Chondrocyte (in vitro differentiated cells): Measurements from ENCODE around the gene SMOC2. TPM values are rescaled to one million over a fixed set of nuclear protein-coding genes. Genes with fewer than 3 reads are reported as not detected.

Experiments
- DNase-seq: peaks from one replicate; pipeline ENCODE4 v3.0.0; 2021; ENCODE audit warnings: mixed read lengths, low spot score
- H3K27ac Mint-ChIP-seq: one replicate; pipeline ENCODE4 v1.8.0; 2021; ENCODE audit warnings: mild to moderate bottlenecking, moderate library complexity, mixed read lengths; ENCODE audit not compliant: unreplicated experiment
- H3K27me3 Mint-ChIP-seq: 2 replicates; pipeline ENCODE4 v1.8.0; 2021; ENCODE audit warnings: low read depth, mixed read lengths
- H3K36me3 Mint-ChIP-seq: 2 replicates; pipeline ENCODE4 v1.8.0; 2021; ENCODE audit warnings: low read depth, mixed read lengths
- H3K4me1 Mint-ChIP-seq: 2 replicates; pipeline ENCODE4 v1.8.0; 2021; ENCODE audit warnings: low read depth, mild to moderate bottlenecking, mixed read lengths
- H3K4me3 Mint-ChIP-seq: one replicate; pipeline ENCODE4 v1.8.0; 2021; ENCODE audit warnings: mild to moderate bottlenecking, moderate library complexity, mixed read lengths; ENCODE audit not compliant: unreplicated experiment
- H3K9me3 Mint-ChIP-seq: 2 replicates; pipeline ENCODE4 v1.8.0; 2021; ENCODE audit warnings: low read depth, mixed read lengths
- total RNA-seq: library from RNA; stranded (reverse); gene quantifications from 3 replicates; pipeline ENCODE4 v1.2.1, GENCODE V29; 2021
- TF ChIP-seq, protein P1 (sequence below): fragments of 200-600 bp; sonication (generic); IDR thresholded peaks from 2 replicates; pipeline ENCODE4 v1.5.0; 2021; ENCODE audit warnings: antibody characterized with exemption, mild to moderate bottlenecking, moderate library complexity

SMOC2 gene
- total RNA-seq, 1 donor from 2014 or later = 148 TPM

DNA sequence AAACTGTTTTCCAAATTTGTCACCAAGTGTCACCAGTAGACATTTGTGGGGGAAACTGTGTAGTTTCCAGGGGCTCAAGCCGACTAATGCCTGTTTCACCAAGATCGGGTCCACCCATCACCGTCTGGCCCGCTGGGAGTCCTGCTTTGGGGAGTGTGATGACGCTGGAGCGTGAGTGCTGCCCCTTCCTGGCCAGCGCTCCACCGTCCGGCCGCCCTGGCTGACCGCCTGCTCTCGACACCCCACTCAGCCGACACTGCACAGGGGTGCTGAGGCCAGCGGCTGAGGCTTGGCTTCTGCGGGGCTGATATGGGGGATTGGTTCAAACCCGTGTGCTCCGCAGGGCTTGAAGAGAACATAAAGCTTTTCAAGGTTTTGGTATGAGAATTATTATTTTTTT is 160.1 kb downstream of the SMOC2 start:
- no peak overlapping the region for H3K27ac Mint-ChIP-seq
- peaks cover 41% of the 10 kb centered on the region for H3K36me3 Mint-ChIP-seq
- no peaks in the 10 kb centered on the region for H3K4me1 Mint-ChIP-seq
- TF ChIP-seq, protein P1, sequence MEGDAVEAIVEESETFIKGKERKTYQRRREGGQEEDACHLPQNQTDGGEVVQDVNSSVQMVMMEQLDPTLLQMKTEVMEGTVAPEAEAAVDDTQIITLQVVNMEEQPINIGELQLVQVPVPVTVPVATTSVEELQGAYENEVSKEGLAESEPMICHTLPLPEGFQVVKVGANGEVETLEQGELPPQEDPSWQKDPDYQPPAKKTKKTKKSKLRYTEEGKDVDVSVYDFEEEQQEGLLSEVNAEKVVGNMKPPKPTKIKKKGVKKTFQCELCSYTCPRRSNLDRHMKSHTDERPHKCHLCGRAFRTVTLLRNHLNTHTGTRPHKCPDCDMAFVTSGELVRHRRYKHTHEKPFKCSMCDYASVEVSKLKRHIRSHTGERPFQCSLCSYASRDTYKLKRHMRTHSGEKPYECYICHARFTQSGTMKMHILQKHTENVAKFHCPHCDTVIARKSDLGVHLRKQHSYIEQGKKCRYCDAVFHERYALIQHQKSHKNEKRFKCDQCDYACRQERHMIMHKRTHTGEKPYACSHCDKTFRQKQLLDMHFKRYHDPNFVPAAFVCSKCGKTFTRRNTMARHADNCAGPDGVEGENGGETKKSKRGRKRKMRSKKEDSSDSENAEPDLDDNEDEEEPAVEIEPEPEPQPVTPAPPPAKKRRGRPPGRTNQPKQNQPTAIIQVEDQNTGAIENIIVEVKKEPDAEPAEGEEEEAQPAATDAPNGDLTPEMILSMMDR = no peak
- no peak for DNase-seq
- H3K4me3 Mint-ChIP-seq = no peak overlapping the region
- peaks cover 14% of the 10 kb centered on the region for H3K27me3 Mint-ChIP-seq
- H3K9me3 Mint-ChIP-seq = no peaks in the 10 kb centered on the region

DNA sequence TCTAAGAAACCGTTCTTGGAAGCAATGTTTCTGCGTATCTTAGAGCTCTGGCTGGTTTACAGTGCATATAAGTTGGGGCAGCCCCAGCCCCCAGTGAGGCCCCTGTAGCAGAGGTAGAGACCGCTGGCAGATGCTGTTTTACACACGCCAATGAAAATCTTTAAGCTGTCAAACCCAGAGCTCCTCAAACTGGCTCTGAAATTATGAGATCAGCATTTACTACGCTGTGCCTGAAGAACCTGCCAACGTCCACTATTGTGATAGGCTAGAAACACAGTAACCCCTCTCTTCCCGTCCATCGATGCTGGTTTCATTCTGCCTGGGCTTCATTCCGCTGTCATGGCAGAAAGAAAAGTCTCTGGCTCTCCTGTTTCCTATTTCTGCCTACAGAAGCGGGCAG is 160.6 kb downstream of the SMOC2 start:
- no peaks in the 10 kb centered on the region for H3K4me1 Mint-ChIP-seq
- TF ChIP-seq, protein P1 = no peak
- peaks cover 40% of the 10 kb centered on the region for H3K36me3 Mint-ChIP-seq

DNA sequence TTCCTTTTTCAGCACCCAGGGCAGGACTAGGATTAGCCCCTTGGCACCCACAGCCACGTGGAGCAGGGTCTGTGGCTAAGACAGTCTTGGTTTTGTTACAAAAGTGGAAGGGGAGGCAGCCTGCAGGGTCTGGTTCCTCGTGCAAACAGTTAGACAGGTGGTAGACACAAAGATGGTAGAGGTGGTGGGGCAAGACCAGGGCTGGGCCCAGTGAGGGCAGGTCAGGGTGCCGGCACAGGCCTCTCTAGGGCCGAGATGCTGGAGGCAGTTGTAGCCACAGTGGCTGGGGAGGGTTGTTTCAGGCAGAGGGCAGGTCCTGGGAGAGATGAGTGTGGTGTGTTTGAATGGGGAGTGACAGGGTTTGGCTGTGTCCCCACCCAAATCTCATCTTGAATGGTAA is 161.6 kb downstream of the SMOC2 start:
- Mint-ChIP-seq H3K4me1 (no peaks in the 10 kb centered on the region), H3K4me3 (no peak overlapping the region), H3K27ac (no peak overlapping the region), H3K36me3 (peaks cover 38% of the 10 kb centered on the region), H3K27me3 (peaks cover 13% of the 10 kb centered on the region), H3K9me3 (no peaks in the 10 kb centered on the region)
- no peak for DNase-seq
- TF ChIP-seq, protein P1 = no peak

More for the DNA sequence above, 160.6 kb downstream of the SMOC2 start:
- no peak overlapping the region for H3K4me3 Mint-ChIP-seq
- DNase-seq = no peak
- no peak overlapping the region for H3K27ac Mint-ChIP-seq
- peaks cover 14% of the 10 kb centered on the region for H3K27me3 Mint-ChIP-seq
- no peaks in the 10 kb centered on the region for H3K9me3 Mint-ChIP-seq

DNA sequence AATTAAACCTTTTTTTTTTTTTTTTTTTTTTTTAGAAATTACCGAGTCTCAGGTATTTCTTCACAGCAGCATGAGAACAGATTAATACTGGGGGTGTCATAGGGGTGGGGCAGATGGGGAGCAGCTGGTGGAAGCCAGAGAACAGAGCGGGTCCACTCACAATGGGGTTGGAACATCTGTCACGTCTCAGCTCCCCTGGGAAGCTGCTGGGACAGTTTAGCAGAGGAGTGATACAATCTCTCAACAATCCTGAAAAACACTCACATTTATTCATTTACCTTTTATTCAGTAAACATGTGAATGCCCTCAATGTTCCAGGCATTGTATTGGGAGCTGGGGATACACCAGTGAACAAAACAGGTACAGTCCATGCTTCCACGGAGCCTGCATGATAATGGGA is 162.2 kb downstream of the SMOC2 start:
- Mint-ChIP-seq H3K9me3 (no peaks in the 10 kb centered on the region), H3K27ac (no peak overlapping the region), H3K27me3 (peaks cover 11% of the 10 kb centered on the region), H3K4me1 (no peaks in the 10 kb centered on the region), H3K4me3 (no peak overlapping the region), H3K36me3 (peaks cover 38% of the 10 kb centered on the region)
- TF ChIP-seq, protein P1 = no peak
- no peak for DNase-seq

DNA sequence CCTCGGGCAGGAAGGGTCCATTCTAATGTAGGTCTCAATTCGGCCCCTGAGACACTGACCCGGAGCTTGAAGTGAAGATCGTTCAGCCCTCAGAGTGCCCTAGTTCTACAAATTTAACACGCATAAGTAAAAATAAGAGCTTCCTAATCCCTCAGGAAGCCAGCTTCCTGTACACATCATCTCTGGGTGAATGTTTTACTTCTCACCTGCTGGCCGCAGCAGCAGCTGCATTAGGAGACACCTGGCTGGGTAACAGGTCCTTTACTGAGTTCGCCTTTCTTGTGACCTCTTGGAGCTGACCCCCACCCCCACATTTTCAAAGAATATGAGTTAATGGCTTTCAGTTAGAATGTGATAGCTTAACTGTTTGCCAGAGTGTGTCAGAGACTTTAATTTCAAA is 165.0 kb downstream of the SMOC2 start:
- Mint-ChIP-seq H3K4me3 (no peak overlapping the region), H3K27me3 (peaks cover 18% of the 10 kb centered on the region), H3K27ac (no peak overlapping the region), H3K4me1 (no peaks in the 10 kb centered on the region), H3K36me3 (peaks cover 42% of the 10 kb centered on the region), H3K9me3 (no peaks in the 10 kb centered on the region)
- no peak for DNase-seq
- TF ChIP-seq, protein P1 = no peak
